HFF-Myc (cell line): ENCODE measurements around the gene LRMDA.

Experiments
- DNase-seq: peaks from one replicate; pipeline ENCODE4 v3.0.0-alpha.2; 2011; ENCODE audit warnings: low read depth; ENCODE audit errors: extremely low read depth
- H3K4me3 ChIP-seq: replicated peaks from 2 replicates; pipeline ENCODE4 v1.5.1; 2011; ENCODE audit warnings: low read depth, mild to moderate bottlenecking, control low read depth, low read length
- CTCF ChIP-seq: IDR thresholded peaks from 2 replicates; pipeline ENCODE4 v1.5.1; 2012; ENCODE audit warnings: mild to moderate bottlenecking, low read depth, low read length, control low read depth; ENCODE audit errors: missing control alignments

Gene LRMDA

GRCh38 chr10:75622503-75622902, 191.1 kb downstream of the LRMDA start:
- TF ChIP-seq CTCF, result no peak
- H3K4me3 ChIP-seq, result no peak overlapping the region
- no peak for DNase-seq

- no peak for DNase-seq
- no peak for TF ChIP-seq CTCF
- no peak overlapping the region for H3K4me3 ChIP-seq
Observed at GRCh38 chr10:75623310-75624093, 192.1 kb downstream of the LRMDA start.

- no peak overlapping the region for H3K4me3 ChIP-seq
- TF ChIP-seq CTCF, result no peak
- DNase-seq, result no peak
Observed at GRCh38 chr10:75624638-75625037, 193.2 kb downstream of the LRMDA start.

- no peak for DNase-seq
- no peak for TF ChIP-seq CTCF
- no peak overlapping the region for H3K4me3 ChIP-seq
Observed at GRCh38 chr10:75630746-75631145, 199.3 kb downstream of the LRMDA start.

GRCh38 chr10:75632805-75633462, 201.5 kb downstream of the LRMDA start:
- DNase-seq, result no peak
- H3K4me3 ChIP-seq, result no peak overlapping the region
- TF ChIP-seq CTCF, result no peak

- TF ChIP-seq CTCF, result no peak
- DNase-seq, result no peak
- no peak overlapping the region for H3K4me3 ChIP-seq
Observed at GRCh38 chr10:75633568-75633967, 202.1 kb downstream of the LRMDA start.
